HEK293 (cell line): ENCODE data around the gene CSF2.

Experiments used
- CTCF ChIA-PET: fragments of 350-600 bp; formaldehyde crosslinking; extraction: SDS; loops from one replicate; lab custom pipeline; 2021; ENCODE audit warnings: antibody characterized with exemption; lab: Yijun Ruan, JAX
- POLR2A ChIA-PET: fragments of 300-600 bp; formaldehyde crosslinking; extraction: SDS; loops from one replicate; lab custom pipeline; 2020; ENCODE audit warnings: antibody characterized with exemption, inconsistent platforms; lab: Yijun Ruan, JAX
- H3K27ac ChIP-seq: fragments of 200-500 bp; sonication (Bioruptor generic); 2 replicates; pipeline ENCODE4 v1.5.1; 2014; ENCODE audit warnings: low read depth, low read length, control low read depth, inconsistent platforms; ENCODE audit errors: extremely low read depth
- H3K36me3 ChIP-seq, 2 experiments: fragments of 200-500 bp in 1 of 2; sonication (Bioruptor generic) in 1 of 2; 1 replicate in 1 of 2; 2 replicates in 1 of 2; pipeline ENCODE4 v1.5.1; 2014 to 2017; ENCODE audit warnings: inconsistent platforms in 2 of 2, low read length in 2 of 2; ENCODE audit not compliant: control insufficient read depth in 2 of 2, insufficient read depth in 1 of 2
- H3K4me1 ChIP-seq: fragments of 200-500 bp; sonication (Bioruptor generic); 2 replicates; pipeline ENCODE4 v1.5.1; 2014; ENCODE audit warnings: mild to moderate bottlenecking, low read length, inconsistent platforms; ENCODE audit not compliant: control insufficient read depth, insufficient read depth
- H3K4me3 ChIP-seq: 2 replicates; pipeline ENCODE4 v1.5.1; 2011; ENCODE audit warnings: low read depth, mild to moderate bottlenecking, control low read depth, low read length, moderate library complexity
- H3K9me3 ChIP-seq: fragments of 200-500 bp; sonication (Bioruptor generic); 2 replicates; pipeline ENCODE4 v1.5.1; 2014; ENCODE audit warnings: low read depth, low read length, inconsistent platforms; ENCODE audit not compliant: control insufficient read depth, insufficient read depth
- CTCF ChIP-seq: fragments of 450-650 bp; formaldehyde crosslinking; IDR thresholded peaks from 2 replicates; pipeline ENCODE4 v1.5.1; 2016; ENCODE audit warnings: missing biosample characterization, missing genetic modification characterization
- EGR2 ChIP-seq: fragments of 450-650 bp; formaldehyde crosslinking; IDR thresholded peaks from 2 replicates; pipeline ENCODE4 v1.5.1; 2016; ENCODE audit warnings: low read depth, missing biosample characterization, missing genetic modification characterization
- GLI4 ChIP-seq: fragments of 450-650 bp; formaldehyde crosslinking; IDR thresholded peaks from 2 replicates; pipeline ENCODE4 v1.5.1; 2016; ENCODE audit warnings: missing biosample characterization, missing genetic modification characterization
- GLIS1 ChIP-seq: fragments of 450-650 bp; formaldehyde crosslinking; IDR thresholded peaks from 2 replicates; pipeline ENCODE4 v1.5.1; 2016; ENCODE audit warnings: missing biosample characterization, missing genetic modification characterization
- KLF7 ChIP-seq: fragments of 450-650 bp; formaldehyde crosslinking; IDR thresholded peaks from 2 replicates; pipeline ENCODE4 v1.5.1; 2016; ENCODE audit warnings: missing biosample characterization, missing genetic modification characterization, borderline replicate concordance
- PRDM6 ChIP-seq: fragments of 450-650 bp; formaldehyde crosslinking; IDR thresholded peaks from 2 replicates; pipeline ENCODE4 v1.5.1; 2017; ENCODE audit warnings: missing biosample characterization, missing genetic modification characterization
- SETDB1 ChIP-seq: IDR thresholded peaks from one replicate; pipeline ENCODE4 v1.6.1; 2017; ENCODE audit warnings: mild to moderate bottlenecking, low read length, moderate library complexity, mixed read lengths; ENCODE audit not compliant: insufficient read length
- ZNF266 ChIP-seq: fragments of 450-650 bp; formaldehyde crosslinking; IDR thresholded peaks from 2 replicates; pipeline ENCODE4 v1.5.1; 2016; ENCODE audit warnings: missing biosample characterization, missing genetic modification characterization, low read depth
- ZNF48 ChIP-seq: fragments of 450-650 bp; formaldehyde crosslinking; IDR thresholded peaks from 2 replicates; pipeline ENCODE4 v1.5.1; 2016; ENCODE audit warnings: missing biosample characterization, missing genetic modification characterization
- ZNF514 ChIP-seq: fragments of 450-650 bp; formaldehyde crosslinking; IDR thresholded peaks from 2 replicates; pipeline ENCODE4 v1.5.1; 2016; ENCODE audit warnings: missing biosample characterization, missing genetic modification characterization
- ZNF530 ChIP-seq: fragments of 450-650 bp; formaldehyde crosslinking; IDR thresholded peaks from 2 replicates; pipeline ENCODE4 v1.5.1; 2016; ENCODE audit warnings: low read depth, missing biosample characterization, missing genetic modification characterization
- ZNF610 ChIP-seq: fragments of 450-650 bp; formaldehyde crosslinking; IDR thresholded peaks from 2 replicates; pipeline ENCODE4 v1.5.1; 2016; ENCODE audit warnings: missing biosample characterization, missing genetic modification characterization, borderline replicate concordance
- ZNF623 ChIP-seq: fragments of 450-650 bp; formaldehyde crosslinking; IDR thresholded peaks from 2 replicates; pipeline ENCODE4 v1.5.1; 2016; ENCODE audit warnings: missing biosample characterization, missing genetic modification characterization
- ZNF639 ChIP-seq: fragments of 450-650 bp; formaldehyde crosslinking; IDR thresholded peaks from 2 replicates; pipeline ENCODE4 v1.5.1; 2016; ENCODE audit warnings: missing biosample characterization, missing genetic modification characterization
- ZNF664 ChIP-seq: fragments of 450-650 bp; formaldehyde crosslinking; IDR thresholded peaks from 2 replicates; pipeline ENCODE4 v1.5.1; 2016; ENCODE audit warnings: missing biosample characterization, missing genetic modification characterization
- ZNF707 ChIP-seq: fragments of 450-650 bp; formaldehyde crosslinking; IDR thresholded peaks from 2 replicates; pipeline ENCODE4 v1.5.1; 2016; ENCODE audit warnings: missing biosample characterization, missing genetic modification characterization
- ZNF747 ChIP-seq: fragments of 450-650 bp; formaldehyde crosslinking; IDR thresholded peaks from 2 replicates; pipeline ENCODE4 v1.5.1; 2016; ENCODE audit warnings: missing biosample characterization, missing genetic modification characterization
- ZNF76 ChIP-seq: fragments of 450-650 bp; formaldehyde crosslinking; IDR thresholded peaks from 2 replicates; pipeline ENCODE4; 2016; ENCODE audit warnings: low read depth, missing biosample characterization, missing genetic modification characterization, borderline replicate concordance
- ZNF785 ChIP-seq: fragments of 450-650 bp; formaldehyde crosslinking; IDR thresholded peaks from 2 replicates; pipeline ENCODE4 v1.5.1; 2016; ENCODE audit warnings: missing biosample characterization, missing genetic modification characterization
- ZSCAN30 ChIP-seq: fragments of 450-650 bp; IDR thresholded peaks from 2 replicates; pipeline ENCODE4 v1.5.1; 2018; ENCODE audit warnings: missing biosample characterization, mild to moderate bottlenecking, missing genetic modification characterization, moderate library complexity
- TF ChIP-seq, protein P1 (sequence below): fragments of 450-650 bp; formaldehyde crosslinking; IDR thresholded peaks from 2 replicates; pipeline ENCODE4 v1.5.1; 2016; ENCODE audit warnings: missing biosample characterization, missing genetic modification characterization

CSF2 gene

DNA sequence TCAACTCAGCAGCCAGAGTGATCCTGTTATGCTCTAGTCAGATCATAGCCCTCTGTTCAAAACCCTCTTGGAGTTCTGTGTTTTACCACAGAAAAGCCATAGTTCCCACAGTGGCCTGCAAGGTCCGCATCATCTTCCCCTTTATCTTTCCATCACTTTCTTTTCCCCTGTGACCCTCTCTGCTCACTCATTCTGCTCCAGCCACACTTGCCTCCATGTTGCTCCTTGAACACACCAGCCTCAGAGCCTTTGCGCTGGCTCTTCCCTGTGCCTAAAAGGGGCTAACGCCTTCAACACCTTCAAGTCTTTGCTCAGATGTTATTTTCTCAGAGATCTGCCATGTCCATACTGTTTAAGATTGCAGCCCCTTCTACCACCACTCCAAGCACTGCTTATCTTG, 26.3 kb downstream of the CSF2 start (continued):
- TF ChIP-seq ZNF664 (tag by site-specific recombination) (no peak), ZNF747 (tag by site-specific recombination) (no peak), ZNF48 (tag by site-specific recombination) (no peak)

GRCh38 chr5:132100672-132101261, 27.2 kb downstream of the CSF2 start:
- H3K4me1 ChIP-seq, result peaks cover 3% of the 10 kb centered on the region; the same call in 1 of the 2 replicates
- H3K9me3 ChIP-seq, result no peaks in the 10 kb centered on the region
- ChIA-PET POLR2A (no interaction called here), CTCF (interaction anchor here (0.7 kb wide), 1 partner anchor 36 kb away, joined by 5 read pairs; no protein-coding TSS in a partner anchor)
- no peak for TF ChIP-seq ZNF623
- TF ChIP-seq ZNF785 (tag by site-specific recombination), result no peak
- TF ChIP-seq ZNF707 (tag by site-specific recombination), result no peak
- no peak for TF ChIP-seq ZNF76 (tag by site-specific recombination)
- TF ChIP-seq ZNF514, result no peak
- TF ChIP-seq GLI4 (tag by site-specific recombination), result no peak
- TF ChIP-seq KLF7 (tag by site-specific recombination), result no peak
- TF ChIP-seq, protein P1, sequence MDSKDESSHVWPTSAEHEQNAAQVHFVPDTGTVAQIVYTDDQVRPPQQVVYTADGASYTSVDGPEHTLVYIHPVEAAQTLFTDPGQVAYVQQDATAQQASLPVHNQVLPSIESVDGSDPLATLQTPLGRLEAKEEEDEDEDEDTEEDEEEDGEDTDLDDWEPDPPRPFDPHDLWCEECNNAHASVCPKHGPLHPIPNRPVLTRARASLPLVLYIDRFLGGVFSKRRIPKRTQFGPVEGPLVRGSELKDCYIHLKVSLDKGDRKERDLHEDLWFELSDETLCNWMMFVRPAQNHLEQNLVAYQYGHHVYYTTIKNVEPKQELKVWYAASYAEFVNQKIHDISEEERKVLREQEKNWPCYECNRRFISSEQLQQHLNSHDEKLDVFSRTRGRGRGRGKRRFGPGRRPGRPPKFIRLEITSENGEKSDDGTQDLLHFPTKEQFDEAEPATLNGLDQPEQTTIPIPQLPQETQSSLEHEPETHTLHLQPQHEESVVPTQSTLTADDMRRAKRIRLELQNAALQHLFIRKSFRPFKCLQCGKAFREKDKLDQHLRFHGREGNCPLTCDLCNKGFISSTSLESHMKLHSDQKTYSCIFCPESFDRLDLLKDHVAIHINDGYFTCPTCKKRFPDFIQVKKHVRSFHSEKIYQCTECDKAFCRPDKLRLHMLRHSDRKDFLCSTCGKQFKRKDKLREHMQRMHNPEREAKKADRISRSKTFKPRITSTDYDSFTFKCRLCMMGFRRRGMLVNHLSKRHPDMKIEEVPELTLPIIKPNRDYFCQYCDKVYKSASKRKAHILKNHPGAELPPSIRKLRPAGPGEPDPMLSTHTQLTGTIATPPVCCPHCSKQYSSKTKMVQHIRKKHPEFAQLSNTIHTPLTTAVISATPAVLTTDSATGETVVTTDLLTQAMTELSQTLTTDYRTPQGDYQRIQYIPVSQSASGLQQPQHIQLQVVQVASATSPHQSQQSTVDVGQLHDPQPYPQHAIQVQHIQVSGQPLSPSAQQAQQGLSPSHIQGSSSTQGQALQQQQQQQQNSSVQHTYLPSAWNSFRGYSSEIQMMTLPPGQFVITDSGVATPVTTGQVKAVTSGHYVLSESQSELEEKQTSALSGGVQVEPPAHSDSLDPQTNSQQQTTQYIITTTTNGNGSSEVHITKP, result no peak
- TF ChIP-seq ZSCAN30, result no peak
- no peak for TF ChIP-seq GLIS1 (tag by site-specific recombination)
- no peak for TF ChIP-seq ZNF610 (tag by site-specific recombination)
- no peak for TF ChIP-seq SETDB1
- no peak for TF ChIP-seq EGR2 (tag by site-specific recombination)
- no peak for TF ChIP-seq ZNF639 (tag by site-specific recombination)
- no peak for TF ChIP-seq ZNF266 (tag by site-specific recombination)
- TF ChIP-seq PRDM6 (tag by site-specific recombination), result no peak
- TF ChIP-seq ZNF530, result no peak
- TF ChIP-seq CTCF (tag by site-specific recombination), result no peak
- no peaks in the 10 kb centered on the region for H3K36me3 ChIP-seq
- H3K27ac ChIP-seq, result no peak overlapping the region
- H3K4me3 ChIP-seq, result no peak overlapping the region
